22Rv1 (cell line): ENCODE results near the gene SNED1.

Experiments used
- H3K27ac ChIP-seq: fragments of 450-650 bp; 2 replicates; pipeline ENCODE4 v1.5.1; 2017
- ZFX ChIP-seq: fragments of 450-650 bp; IDR thresholded peaks from 2 replicates; pipeline ENCODE4 v1.6.1; 2017; ENCODE audit warnings: antibody characterized with exemption, borderline replicate concordance
- TF ChIP-seq, protein P1 (sequence below): fragments of 450-650 bp; IDR thresholded peaks from 2 replicates; pipeline ENCODE4 v1.5.1; 2017; ENCODE audit warnings: mild to moderate bottlenecking

SNED1 gene

DNA sequence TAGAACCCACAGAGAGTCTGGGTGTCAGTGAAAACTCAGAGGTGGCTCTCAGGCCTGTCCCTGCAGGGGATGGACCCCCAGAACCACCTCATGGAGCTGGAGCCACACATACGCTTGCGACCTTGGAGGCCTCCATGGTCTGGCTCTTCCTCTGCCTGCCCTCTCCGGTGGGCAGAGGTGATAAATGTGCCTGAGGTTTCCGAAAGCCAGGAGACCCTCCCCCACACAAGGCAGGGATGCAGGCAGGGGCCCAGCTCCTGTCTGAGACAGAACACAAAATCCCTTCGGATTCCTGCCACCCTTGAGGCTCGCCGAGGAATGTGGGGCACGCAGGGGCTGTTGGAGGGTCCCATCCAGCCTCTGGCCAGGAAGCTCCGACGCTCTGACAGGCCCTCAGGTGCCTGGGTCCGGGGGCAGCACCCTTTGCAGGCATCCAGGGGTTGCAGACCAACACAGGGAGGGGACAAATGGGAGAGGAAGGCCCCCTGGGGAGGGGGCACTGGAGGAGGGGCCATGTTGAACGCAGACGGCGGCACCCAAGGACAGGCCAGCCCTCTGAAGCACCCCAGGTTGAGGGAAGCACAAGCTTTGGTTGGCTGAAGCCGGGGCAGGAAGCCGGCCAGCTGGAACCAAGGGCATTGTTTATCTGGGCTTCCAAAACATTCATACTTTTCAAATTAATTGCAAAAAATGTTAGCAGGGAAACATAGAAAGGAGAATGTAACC is 4.1 kb upstream of the SNED1 start:
- TF ChIP-seq ZFX: no peak
- TF ChIP-seq, protein P1, sequence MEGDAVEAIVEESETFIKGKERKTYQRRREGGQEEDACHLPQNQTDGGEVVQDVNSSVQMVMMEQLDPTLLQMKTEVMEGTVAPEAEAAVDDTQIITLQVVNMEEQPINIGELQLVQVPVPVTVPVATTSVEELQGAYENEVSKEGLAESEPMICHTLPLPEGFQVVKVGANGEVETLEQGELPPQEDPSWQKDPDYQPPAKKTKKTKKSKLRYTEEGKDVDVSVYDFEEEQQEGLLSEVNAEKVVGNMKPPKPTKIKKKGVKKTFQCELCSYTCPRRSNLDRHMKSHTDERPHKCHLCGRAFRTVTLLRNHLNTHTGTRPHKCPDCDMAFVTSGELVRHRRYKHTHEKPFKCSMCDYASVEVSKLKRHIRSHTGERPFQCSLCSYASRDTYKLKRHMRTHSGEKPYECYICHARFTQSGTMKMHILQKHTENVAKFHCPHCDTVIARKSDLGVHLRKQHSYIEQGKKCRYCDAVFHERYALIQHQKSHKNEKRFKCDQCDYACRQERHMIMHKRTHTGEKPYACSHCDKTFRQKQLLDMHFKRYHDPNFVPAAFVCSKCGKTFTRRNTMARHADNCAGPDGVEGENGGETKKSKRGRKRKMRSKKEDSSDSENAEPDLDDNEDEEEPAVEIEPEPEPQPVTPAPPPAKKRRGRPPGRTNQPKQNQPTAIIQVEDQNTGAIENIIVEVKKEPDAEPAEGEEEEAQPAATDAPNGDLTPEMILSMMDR: no peak
- H3K27ac ChIP-seq: no peak overlapping the region

DNA sequence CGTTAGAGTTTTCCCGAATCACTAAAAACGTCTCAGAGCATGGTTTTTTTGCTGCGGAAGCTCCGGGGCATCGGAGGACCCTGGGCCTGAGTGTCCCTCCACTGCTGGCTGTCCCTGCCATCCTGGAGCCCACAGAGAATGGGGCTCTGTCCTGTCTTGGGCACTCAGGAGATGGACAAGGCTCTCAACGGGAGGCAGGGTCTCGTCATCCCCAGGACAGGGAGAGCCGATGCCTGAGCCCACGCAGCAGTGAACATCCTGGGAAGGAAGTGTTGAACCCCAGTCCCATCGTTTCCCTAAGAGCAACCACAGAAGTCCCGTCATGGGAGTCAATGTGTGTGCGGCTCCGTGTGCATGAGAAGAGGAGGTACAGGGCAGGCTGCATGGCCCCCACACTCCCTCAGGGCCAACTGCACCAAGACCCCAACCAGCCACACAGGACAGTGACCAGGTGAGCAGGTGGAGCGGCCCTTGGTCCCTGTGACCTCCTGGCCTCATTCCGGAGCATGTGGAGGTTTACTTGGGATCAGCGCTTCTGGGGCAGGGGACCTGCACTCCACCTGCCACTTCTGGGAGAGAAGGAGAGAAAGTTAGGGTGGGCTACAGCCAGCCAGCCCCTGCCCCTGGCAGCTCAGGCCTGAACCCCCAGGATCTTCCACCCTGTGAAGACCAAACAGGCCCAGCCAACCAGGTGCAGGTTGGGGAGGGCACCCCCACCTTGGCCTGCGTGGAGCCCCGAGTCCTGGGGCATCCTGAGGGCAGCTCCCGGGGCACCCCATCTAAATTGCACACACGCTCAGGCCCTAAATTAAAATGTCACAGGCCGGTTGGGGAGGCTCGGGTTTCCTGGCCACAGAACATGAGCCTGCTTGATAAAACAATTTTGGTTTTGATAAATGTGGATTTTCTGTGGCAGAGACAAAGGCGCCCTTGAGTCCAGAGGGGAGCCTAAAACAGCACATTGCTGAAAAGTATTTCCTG is 3.1 kb upstream of the SNED1 start:
- TF ChIP-seq ZFX: no peak
- TF ChIP-seq, protein P1: no peak
- H3K27ac ChIP-seq: no peak overlapping the region

DNA sequence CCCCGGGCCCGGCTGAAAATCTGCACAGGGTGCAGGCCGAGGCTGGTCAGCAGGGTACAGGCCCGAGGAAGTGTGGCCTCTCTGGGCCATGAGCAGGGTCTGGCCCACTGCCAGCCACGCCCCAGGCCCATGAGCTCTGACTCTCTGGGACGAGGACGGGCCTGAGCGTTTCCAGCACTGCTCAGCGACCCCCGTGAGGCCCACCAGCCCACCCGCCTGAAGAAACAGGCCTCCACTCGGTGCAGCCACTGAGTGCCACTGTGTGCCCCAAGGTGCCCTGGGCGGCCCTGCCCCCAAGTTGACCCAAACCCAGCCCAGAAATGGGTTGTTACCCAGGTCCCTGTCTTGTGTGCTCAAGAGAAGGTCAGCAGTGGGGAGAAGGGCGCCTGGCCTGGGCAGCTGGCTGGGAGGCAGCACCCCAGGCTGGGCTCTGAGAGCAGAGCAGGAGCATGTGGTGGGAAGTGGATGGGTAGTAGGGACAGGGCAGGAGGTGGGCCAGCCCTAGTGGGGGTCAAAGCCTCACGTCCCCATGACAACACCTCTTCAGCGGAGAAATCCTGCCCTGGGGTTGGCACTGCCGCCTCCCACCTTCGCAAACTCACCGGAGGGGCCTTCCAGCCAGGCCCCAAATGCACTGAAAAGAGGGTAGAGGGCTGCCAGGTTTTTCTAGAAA is 2.1 kb upstream of the SNED1 start:
- H3K27ac ChIP-seq: no peak overlapping the region
- TF ChIP-seq, protein P1: no peak

DNA sequence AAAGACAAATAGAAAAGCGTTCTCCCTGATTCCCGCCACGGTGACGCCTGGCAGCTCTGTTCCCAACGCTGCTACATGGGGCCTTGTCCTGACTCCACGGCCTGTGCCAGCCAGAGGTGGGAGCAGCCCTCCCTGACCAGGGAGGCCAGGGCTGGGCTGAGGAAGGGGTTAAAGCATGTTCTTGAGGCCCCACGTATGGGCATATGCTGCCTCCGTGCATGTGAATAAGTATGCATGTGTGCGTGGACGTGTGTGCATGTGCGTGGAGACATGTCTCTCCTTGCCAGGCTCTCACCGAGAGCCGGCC is 1.6 kb upstream of the SNED1 start:
- H3K27ac ChIP-seq: no peak overlapping the region
- TF ChIP-seq, protein P1: no peak
- no peak for TF ChIP-seq ZFX

DNA sequence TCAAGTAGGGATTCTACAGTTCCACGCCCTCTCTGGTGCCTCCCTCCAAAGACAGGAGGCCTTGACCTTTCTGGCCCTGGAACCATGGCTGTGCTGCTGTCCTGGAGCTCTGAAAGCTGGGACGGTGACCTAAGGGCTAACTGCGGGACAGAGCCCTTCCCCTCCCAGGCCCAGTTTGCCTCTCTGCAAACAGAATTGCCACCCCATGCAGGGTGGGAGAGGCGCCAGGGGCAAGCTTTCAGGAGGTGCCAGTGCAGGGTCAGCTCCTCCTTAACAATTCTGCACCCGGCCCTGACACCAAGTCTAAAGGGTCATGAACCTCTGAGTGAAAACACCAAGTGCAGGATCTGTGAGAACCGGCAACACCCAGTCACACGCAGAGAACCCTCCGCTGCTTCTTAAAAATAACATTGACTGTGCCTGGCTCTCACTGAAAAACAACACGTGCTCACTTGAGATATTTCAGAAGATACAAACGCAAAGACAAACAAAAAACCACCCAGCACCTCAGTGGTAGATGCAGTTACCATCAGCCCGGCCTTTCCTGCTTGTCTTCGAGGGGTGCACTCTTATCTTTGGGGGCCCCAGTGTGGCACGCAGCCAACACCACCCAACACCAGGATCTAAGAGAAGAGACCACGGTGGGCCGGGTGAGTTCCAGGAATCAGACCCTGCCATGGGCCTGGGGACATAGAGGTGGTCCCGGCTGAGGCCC is 1.1 kb upstream of the SNED1 start:
- no peak overlapping the region for H3K27ac ChIP-seq
- TF ChIP-seq, protein P1: no peak
- no peak for TF ChIP-seq ZFX

DNA sequence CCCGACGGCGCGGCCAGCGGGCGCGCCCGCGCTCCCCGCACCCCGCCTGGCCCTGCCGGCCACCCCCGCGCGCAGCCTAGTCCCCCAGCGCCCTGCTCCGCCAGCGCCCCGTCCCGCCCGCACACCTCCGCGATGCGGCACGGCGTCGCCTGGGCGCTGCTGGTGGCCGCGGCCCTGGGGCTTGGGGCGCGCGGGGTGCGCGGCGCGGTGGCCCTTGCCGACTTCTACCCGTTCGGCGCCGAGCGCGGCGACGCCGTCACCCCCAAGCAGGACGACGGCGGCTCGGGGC is 232 bp downstream of the SNED1 start:
- TF ChIP-seq, protein P1: no peak
- no peak overlapping the region for H3K27ac ChIP-seq
